K562 (cell line): ENCODE measurements around the gene HCRTR1. TPM values are rescaled to one million over a fixed set of nuclear protein-coding genes. Genes with fewer than 3 reads are reported as not detected.

ENCODE experiments used
- ATAC-seq: fragments of 200-7000 bp; cut with Tn5 transposase; 3 replicates; pipeline ENCODE4 v1.9.1; 2020; ENCODE audit warnings: moderate library complexity
- BruUV-seq: library from RNA; stranded (reverse); fragments of 400-500 nt; replicated peaks from 2 replicates; lab custom pipeline; 2021; lab: Mats Ljungman, UMichigan
- CTCF ChIA-PET: fragments of 300-600 bp; formaldehyde crosslinking; extraction: SDS; loops from one replicate; lab custom pipeline; 2021; ENCODE audit warnings: low intra/inter-chr PET ratio; lab: Yijun Ruan, JAX
- POLR2A ChIA-PET: fragments of 300-600, 350-650 bp; sonication (Branson Sonifier 250); formaldehyde crosslinking; extraction: SDS; loops from one replicate; lab custom pipeline; 2021; ENCODE audit warnings: antibody characterized with exemption, inconsistent platforms; lab: Yijun Ruan, JAX
- DNase-seq, 4 experiments: peaks; one replicate each; pipeline versions ENCODE4 v3.0.0 to v3.0.0-alpha.2; 2011 to 2018; ENCODE audit warnings: low spot score in 3 of 4, mixed read lengths in 3 of 4; ENCODE audit errors: extremely low read depth in 1 of 4
- FAIRE-seq: peaks from 2 replicates; lab custom pipeline; 2011; peaks lifted over from hg19 to GRCh38; lab: Jason Lieb, UNC
- H2AFZ ChIP-seq: 2 replicates; pipeline ENCODE4 v1.6.0; 2011; ENCODE audit warnings: low read depth, low read length, control low read depth, inconsistent platforms
- H3K27ac ChIP-seq: fragments of 200-600 bp; 3 replicates; pipeline ENCODE4 v1.8.0; 2011; ENCODE audit warnings: low read depth, mild to moderate bottlenecking, control low read depth, inconsistent platforms, low read length, moderate library complexity, mixed read lengths; ENCODE audit errors: extremely low read depth
- H3K27me3 ChIP-seq, 2 experiments: fragments of 300-600 bp in 1 of 2; 2 replicates in 1 of 2; 3 replicates in 1 of 2; pipeline versions ENCODE4 v1.6.0 to v1.8.0; 2011; ENCODE audit warnings: inconsistent platforms in 2 of 2, low read length in 2 of 2, mild to moderate bottlenecking in 1 of 2, mixed read lengths in 1 of 2, moderate library complexity in 1 of 2; ENCODE audit not compliant: control insufficient read depth in 2 of 2, insufficient read depth in 2 of 2
- H3K36me3 ChIP-seq: fragments of 300-600 bp; 3 replicates; pipeline ENCODE4 v1.8.0; 2011; ENCODE audit warnings: mild to moderate bottlenecking, low read length, inconsistent platforms; ENCODE audit not compliant: control insufficient read depth, insufficient read depth
- H3K4me1 ChIP-seq, 2 experiments: fragments of 200-600 bp in 1 of 2; replicated peaks in 1 of 2; 2 replicates in 1 of 2; 3 replicates in 1 of 2; pipeline versions ENCODE4 v1.5.1 to v1.8.0; 2011; ENCODE audit warnings: inconsistent platforms in 2 of 2, low read length in 2 of 2, mild to moderate bottlenecking in 1 of 2, mixed read lengths in 1 of 2, moderate library complexity in 1 of 2; ENCODE audit not compliant: control insufficient read depth in 2 of 2, insufficient read depth in 2 of 2
- H3K4me2 ChIP-seq: 2 replicates; pipeline ENCODE4 v1.6.1; 2011; ENCODE audit warnings: low read length, control low read depth, inconsistent platforms, mixed read lengths; ENCODE audit not compliant: insufficient read depth
- H3K4me3 ChIP-seq: fragments of 200-600 bp; sonication (generic), shearing (Covaris generic); 2 replicates; pipeline ENCODE4 v1.5.1; 2016; ENCODE audit warnings: control low read depth, inconsistent platforms
- H3K79me2 ChIP-seq: fragments of 200-600 bp; 3 replicates; pipeline ENCODE4 v1.8.0; 2011; ENCODE audit warnings: low read length, inconsistent platforms; ENCODE audit not compliant: control insufficient read depth, insufficient read depth
- H3K9ac ChIP-seq, 2 experiments: 2 replicates each; pipeline versions ENCODE4 v1.6.0 to v1.6.1; 2011; ENCODE audit warnings: low read depth in 2 of 2, low read length in 2 of 2, control low read depth in 1 of 2, inconsistent platforms in 1 of 2, mild to moderate bottlenecking in 1 of 2, mixed read lengths in 1 of 2; ENCODE audit not compliant: insufficient read depth in 1 of 2
- H3K9me1 ChIP-seq: one replicate; pipeline ENCODE4 v1.6.0; 2011; ENCODE audit warnings: inconsistent platforms, mild to moderate bottlenecking, low read length, moderate library complexity; ENCODE audit not compliant: control insufficient read depth, insufficient read depth
- H3K9me3 ChIP-seq: replicated peaks from 2 replicates; pipeline ENCODE4 v1.5.1; 2011; ENCODE audit warnings: low read depth, low read length, inconsistent platforms; ENCODE audit not compliant: control insufficient read depth, insufficient read depth
- H4K20me1 ChIP-seq: replicated peaks from 2 replicates; pipeline ENCODE4 v1.6.1; 2011; ENCODE audit warnings: low read length, inconsistent platforms, mixed read lengths; ENCODE audit not compliant: control insufficient read depth, insufficient read depth
- ATF3 ChIP-seq, 2 experiments: fragments of 450-650 bp in 1 of 2; sonication (generic) in 1 of 2; formaldehyde crosslinking in 1 of 2; IDR thresholded peaks in 1 of 2; conservative IDR thresholded peaks in 1 of 2; 2 replicates each; pipeline versions ENCODE4 v1.6.1 to v1.8.1; 2016 to 2023; ENCODE audit warnings: mild to moderate bottlenecking in 2 of 2, moderate library complexity in 2 of 2, inconsistent platforms in 1 of 2, missing genetic modification reagents in 1 of 2
- CBFA2T2 ChIP-seq: fragments of 450-650 bp; conservative IDR thresholded peaks from 2 replicates; pipeline ENCODE4 v1.6.1; 2017; ENCODE audit warnings: mild to moderate bottlenecking
- CREM ChIP-seq: IDR thresholded peaks from 2 replicates; pipeline ENCODE4 v1.6.1; 2014; ENCODE audit warnings: antibody characterized with exemption, low read depth
- E2F6 ChIP-seq, 2 experiments: IDR thresholded peaks; 2 replicates each; pipeline ENCODE4 v1.6.1; 2011; ENCODE audit warnings: borderline replicate concordance in 1 of 2, control low read depth in 1 of 2, low read depth in 1 of 2, low read length in 1 of 2, mild to moderate bottlenecking in 1 of 2, mixed read lengths in 1 of 2, moderate library complexity in 1 of 2; ENCODE audit not compliant: insufficient read depth in 1 of 2, insufficient read length in 1 of 2, poor library complexity in 1 of 2, severe bottlenecking in 1 of 2; ENCODE audit errors: extremely low read depth in 1 of 2
- EGR1 ChIP-seq: fragments of 450-650 bp; conservative IDR thresholded peaks from 2 replicates; pipeline ENCODE4 v1.6.1; 2017; ENCODE audit warnings: mild to moderate bottlenecking
- ELF2 ChIP-seq: fragments of 250-450 bp; sonication (Bioruptor Pico); IDR thresholded peaks from 2 replicates; pipeline ENCODE4 v1.5.0; 2021; ENCODE audit warnings: mild to moderate bottlenecking
- FIP1L1 ChIP-seq: fragments of 200-400 bp; formaldehyde crosslinking; IDR thresholded peaks from 2 replicates; pipeline ENCODE4 v1.6.1; 2018; ENCODE audit warnings: mild to moderate bottlenecking, low read depth, low read length; ENCODE audit not compliant: poor library complexity, severe bottlenecking
- MTA2 ChIP-seq: fragments of 450-650 bp; IDR thresholded peaks from 2 replicates; pipeline ENCODE4 v1.6.1; 2016; ENCODE audit warnings: low read depth
- NFATC3 ChIP-seq: fragments of 450-650 bp; IDR thresholded peaks from 2 replicates; pipeline ENCODE4 v1.6.1; 2017; ENCODE audit warnings: mild to moderate bottlenecking
- POU5F1 ChIP-seq: fragments of 150-350 bp; IDR thresholded peaks from 2 replicates; pipeline ENCODE4 v1.6.1; 2014; ENCODE audit warnings: borderline replicate concordance, low read length, low read depth, mild to moderate bottlenecking; ENCODE audit not compliant: partially characterized antibody
- ZBTB5 ChIP-seq: fragments of 450-650 bp; IDR thresholded peaks from 2 replicates; pipeline ENCODE4 v1.6.1; 2017; ENCODE audit warnings: antibody characterized with exemption
- ZNF140 ChIP-seq: fragments of 250-450 bp; sonication (Bioruptor Pico); IDR thresholded peaks from 2 replicates; pipeline ENCODE4 v1.8.0; 2021; ENCODE audit warnings: moderate library complexity, mild to moderate bottlenecking, inconsistent platforms
- ZNF282 ChIP-seq: sonication (generic); formaldehyde crosslinking; IDR thresholded peaks from 2 replicates; pipeline ENCODE4 v1.8.1; 2023; ENCODE audit warnings: missing genetic modification reagents
- ZNF354B ChIP-seq: fragments of 250-450 bp; sonication (Bioruptor Pico); IDR thresholded peaks from 2 replicates; pipeline ENCODE4 v1.4.0; 2020
- ZNF551 ChIP-seq: fragments of 250-450 bp; sonication (Bioruptor Pico); IDR thresholded peaks from 2 replicates; pipeline ENCODE4 v1.5.0; 2021; ENCODE audit warnings: mild to moderate bottlenecking, moderate library complexity
- ZNF668 ChIP-seq: fragments of 250-450 bp; sonication (Bioruptor Pico); IDR thresholded peaks from 2 replicates; pipeline ENCODE4 v1.8.0; 2022; ENCODE audit warnings: mild to moderate bottlenecking, inconsistent platforms
- WGBS: fragments of 100-300 bp; shearing (Covaris generic); methylation state at CpG from one replicate; pipeline ENCODE4 v1.1.6; 2016; ENCODE audit warnings: low coverage, mixed read lengths; ENCODE audit not compliant: insufficient coverage; ENCODE audit errors: missing lambda C conversion rate; 5-methylcytosine and 5-hydroxymethylcytosine counted together
- in situ Hi-C: fragments of 300-500 bp; cut with MboI; formaldehyde crosslinking; loops from 4 replicates; pipeline ENCODE4 v1.15.0; 2018; ENCODE audit warnings: inconsistent platforms, mixed read lengths
- intact Hi-C: fragments of 100-400 bp; cut with micrococcal nuclease; formaldehyde crosslinking; loops from 2 replicates; pipeline ENCODE4 v1.14.2; 2022
- polyA plus RNA-seq, 8 experiments: library from polyadenylated mRNA; depleted of rRNA in 4 of 8; stranded (reverse) in 5 of 8; unstranded in 3 of 8; fragments of >200 nt; fragmentation: Nextera tagmentation in 2 of 8; fragmentation: Illumina TruSeq in 1 of 8; extraction: Ambion mirVana in 2 of 8; extraction: Trizol in 1 of 8; gene quantifications; 2 replicates each; pipeline versions ENCODE4 v1.2.1 to v1.2.3, GENCODE V29; 2011 to 2014; ENCODE audit warnings: inconsistent platforms in 1 of 8, missing spikeins in 1 of 8
- total RNA-seq, 7 experiments: library from RNA; depleted of rRNA in 6 of 7; stranded (reverse); fragments of >200 nt in 6 of 7; fragmentation: Illumina TruSeq in 2 of 7; extraction: Trizol in 2 of 7; gene quantifications; 2 replicates each; pipeline versions ENCODE4 v1.2.1 to v1.2.3, GENCODE V29; 2011 to 2021; ENCODE audit warnings: low replicate concordance in 1 of 7

HCRTR1 gene
- total and polyA plus RNA-seq, 9 of the 15 experiments (the other 6 are each of a cell fraction or from before 2014, with no cell fraction given): not detected

GRCh38 chr1:31605908-31606427 is 11.5 kb upstream of the HCRTR1 start (continued):
- TF ChIP-seq ATF3 (IDR thresholded peaks at IDR 0.05) (peak; percentile 63), ATF3 (CRISPR knock-in tag; conservative IDR thresholded peaks at IDR 0.05) (no peak), ZNF140 (CRISPR knock-in tag) (no peak), CREM (peak; percentile 55), ZNF354B (CRISPR knock-in tag) (no peak), EGR1 (peak; percentile 56), CBFA2T2 (peak; percentile 27; the same call in 1 of the 2 replicates), MTA2 (no peak), POU5F1 (no peak)

GRCh38 chr1:31607360-31607759 is 10.1 kb upstream of the HCRTR1 start:
- BruUV-seq: no TSS peak
- Histone ChIP-seq H3K4me2 (no peak overlapping the region), H3K36me3 (no peaks in the 10 kb centered on the region), H3K4me3 (no peak overlapping the region), H4K20me1 (no peaks in the 10 kb centered on the region), H3K27me3 (peaks cover 19 to 28% of the 10 kb centered on the region in 2 experiments), H3K4me1 (no peaks in the 10 kb centered on the region), H3K79me2 (no peaks in the 10 kb centered on the region), H2AFZ (no peak overlapping the region), H3K9me3 (no peaks in the 10 kb centered on the region), H3K9me1 (no peaks in the 10 kb centered on the region), H3K9ac (no peak overlapping the region), H3K27ac (no peak overlapping the region)
- ATAC-seq: no peak
- ChIA-PET CTCF (no interaction called here), POLR2A (interaction anchor here (0.6 kb wide), 1 partner anchor 447 kb away, joined by 3 read pairs; no protein-coding TSS in a partner anchor)
- intact Hi-C loops: no loop called here
- WGBS: 0% methylated on average over 5 of the region's 5 CpGs
- in situ Hi-C loops: no loop called here
- peak in 1 of 4 experiments; percentile 2 for DNase-seq
- FAIRE-seq: no peak
- TF ChIP-seq ELF2 (CRISPR knock-in tag) (no peak), FIP1L1 (no peak), NFATC3 (no peak), ZBTB5 (no peak), E2F6 (IDR thresholded peaks at IDR 0.05; ENCODE audit: borderline replicate concordance in 1 of 2, extremely low read depth in 1 of 2, insufficient read depth in 1 of 2, insufficient read length in 1 of 2, low read depth in 1 of 2, low read length in 1 of 2, poor library complexity in 1 of 2, severe bottlenecking in 1 of 2) (no peak), ZNF282 (CRISPR knock-in tag) (no peak), ZNF668 (CRISPR knock-in tag) (no peak), ZNF551 (CRISPR knock-in tag) (no peak)
